Measurements from ENCODE around the gene LRRC70. TPM values are rescaled to one million over a fixed set of nuclear protein-coding genes. Genes with fewer than 3 reads are reported as not detected.

Gene LRRC70, protein sequence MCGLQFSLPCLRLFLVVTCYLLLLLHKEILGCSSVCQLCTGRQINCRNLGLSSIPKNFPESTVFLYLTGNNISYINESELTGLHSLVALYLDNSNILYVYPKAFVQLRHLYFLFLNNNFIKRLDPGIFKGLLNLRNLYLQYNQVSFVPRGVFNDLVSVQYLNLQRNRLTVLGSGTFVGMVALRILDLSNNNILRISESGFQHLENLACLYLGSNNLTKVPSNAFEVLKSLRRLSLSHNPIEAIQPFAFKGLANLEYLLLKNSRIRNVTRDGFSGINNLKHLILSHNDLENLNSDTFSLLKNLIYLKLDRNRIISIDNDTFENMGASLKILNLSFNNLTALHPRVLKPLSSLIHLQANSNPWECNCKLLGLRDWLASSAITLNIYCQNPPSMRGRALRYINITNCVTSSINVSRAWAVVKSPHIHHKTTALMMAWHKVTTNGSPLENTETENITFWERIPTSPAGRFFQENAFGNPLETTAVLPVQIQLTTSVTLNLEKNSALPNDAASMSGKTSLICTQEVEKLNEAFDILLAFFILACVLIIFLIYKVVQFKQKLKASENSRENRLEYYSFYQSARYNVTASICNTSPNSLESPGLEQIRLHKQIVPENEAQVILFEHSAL
- 0.68 and 1.9 TPM in 2 replicates for total RNA-seq

DNA sequence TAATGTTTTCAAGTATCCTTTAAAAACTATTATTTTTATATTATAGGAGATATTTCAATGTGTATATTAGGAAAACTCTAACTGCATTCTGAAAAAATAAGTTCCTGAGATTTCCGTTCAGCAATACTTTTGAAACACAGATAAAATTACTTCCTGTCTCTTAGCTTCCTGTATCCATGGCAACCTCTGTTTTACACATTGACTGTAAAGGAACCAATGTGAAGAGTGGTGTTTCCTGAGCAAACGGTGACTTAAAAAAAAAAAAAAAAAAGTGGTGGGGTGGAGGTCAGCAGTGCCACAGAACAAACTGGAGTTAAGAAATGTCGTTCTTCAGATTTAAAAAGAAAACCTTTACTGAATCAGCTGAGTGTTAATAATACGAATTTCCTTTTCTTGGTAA, at the start of gene LRRC70:
TSS of gene LRRC70 (plus strand) at position 280 of the 400 bp plus-strand sequence. CDS start 620 bp downstream, outside the sequence.

Other genes starting within 250 kb of the LRRC70 start
- 27.7 and 29.8 TPM in 2 replicates for gene DIMT1, start 174.9 kb upstream of the LRRC70 start, total RNA-seq
- gene IPO11, start 166.1 kb upstream of the LRRC70 start, total RNA-seq: 39.6 and 47.6 TPM in 2 replicates